LoVo (cell line): ENCODE results near the gene SYNGR1.
"Not testable (repeated sequence)": the region's sequence is repeated elsewhere in the genome, so short reads cannot be mapped to it uniquely, and the experiment has no call there.

Experiments used
- DNase-seq: peaks from one replicate; pipeline ENCODE4 v3.0.0-alpha.2; 2016; ENCODE audit warnings: low spot score

SYNGR1 gene

GRCh38 chr22:39409516-39410029, 59.8 kb downstream of the SYNGR1 start:
- DNase-seq, result no peak

GRCh38 chr22:39410264-39410663, 60.5 kb downstream of the SYNGR1 start:
- no peak for DNase-seq

DNA sequence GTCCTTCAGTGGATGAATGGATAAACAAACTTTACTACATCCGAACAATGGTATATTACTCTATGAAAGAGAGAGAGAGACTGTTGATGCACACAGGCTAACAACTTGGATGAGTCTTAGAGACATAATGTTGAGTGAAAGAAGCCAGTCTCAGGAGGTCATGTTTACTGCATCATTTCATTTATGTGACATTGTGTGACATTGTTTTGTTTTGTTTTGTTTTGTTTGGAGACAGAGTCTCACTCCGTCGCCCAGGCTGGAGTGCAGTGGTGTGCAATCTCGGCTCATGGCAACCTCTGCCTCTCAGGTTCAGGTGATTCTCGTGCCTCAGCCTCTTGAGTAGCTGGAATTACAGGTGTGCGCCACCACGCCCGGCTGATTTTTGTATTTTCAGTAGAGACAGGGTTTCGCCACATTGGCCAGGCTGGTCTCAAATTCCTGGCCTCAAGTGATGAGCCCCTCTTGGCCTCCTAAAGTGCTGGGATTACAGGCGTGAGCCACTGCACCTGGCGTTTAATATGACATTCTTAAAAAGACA, 62.1 kb downstream of the SYNGR1 start:
- not testable (repeated sequence) for DNase-seq

DNA sequence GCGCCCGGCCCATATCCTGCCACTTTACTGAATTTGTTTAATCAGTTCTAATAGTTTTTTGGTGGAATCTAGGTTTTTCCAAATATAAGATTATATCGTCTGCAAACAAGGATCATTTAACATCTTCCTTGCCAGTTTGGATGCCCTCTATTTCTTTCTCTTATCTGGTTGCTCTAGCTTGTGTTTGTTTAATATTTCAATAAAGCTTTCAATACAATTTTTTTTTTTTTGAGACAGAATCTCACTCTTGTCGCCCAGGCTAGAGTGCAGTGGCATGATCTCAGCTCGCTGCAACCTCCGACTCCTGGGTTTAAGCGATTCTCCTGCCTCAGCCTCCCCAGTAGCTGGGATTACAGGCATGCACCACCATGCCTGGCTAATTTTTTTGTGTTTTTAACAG, 63.4 kb downstream of the SYNGR1 start:
- not testable (repeated sequence) for DNase-seq

DNA sequence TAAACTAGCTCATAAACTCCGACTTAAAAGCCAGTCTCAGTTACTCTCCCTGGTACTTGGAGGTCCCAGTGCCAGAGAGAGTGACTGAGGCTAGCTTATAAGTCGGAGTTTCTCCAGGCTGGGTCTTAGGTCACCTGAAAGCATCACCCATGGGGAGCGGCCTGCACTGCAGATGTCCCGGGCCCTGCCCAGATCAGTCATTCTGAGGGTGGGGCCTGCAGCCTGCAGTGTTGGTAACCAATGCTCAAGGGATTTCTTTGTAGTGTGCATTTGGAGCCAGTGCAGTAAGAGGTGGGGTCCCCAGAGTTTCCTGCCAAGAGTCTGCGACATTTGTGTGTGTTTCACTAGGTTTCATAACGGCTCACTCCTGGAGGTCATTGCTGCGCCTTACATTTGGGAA, 64.6 kb downstream of the SYNGR1 start:
- DNase-seq, result no peak

GRCh38 chr22:39414886-39415285, 65.1 kb downstream of the SYNGR1 start:
- DNase-seq, result no peak

DNA sequence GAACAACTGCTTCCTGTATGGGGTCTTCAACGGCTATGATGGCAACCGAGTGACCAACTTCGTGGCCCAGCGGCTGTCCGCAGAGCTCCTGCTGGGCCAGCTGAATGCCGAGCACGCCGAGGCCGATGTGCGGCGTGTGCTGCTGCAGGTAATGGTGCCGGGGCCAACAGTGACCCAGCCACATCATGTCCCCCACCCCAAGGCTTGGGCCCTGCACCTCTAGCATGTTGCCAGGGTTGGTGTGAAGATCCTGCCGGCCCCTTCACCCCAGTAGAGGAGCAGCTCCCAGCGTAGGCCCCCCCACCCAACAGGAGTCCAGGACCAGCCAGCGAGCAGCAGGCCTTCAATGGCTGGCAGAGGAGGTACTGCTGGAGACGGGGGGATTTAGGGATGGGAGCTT, 65.7 kb downstream of the SYNGR1 start:
- DNase-seq, result no peak

GRCh38 chr22:39416319-39416718, 66.5 kb downstream of the SYNGR1 start:
- DNase-seq, result no peak

DNA sequence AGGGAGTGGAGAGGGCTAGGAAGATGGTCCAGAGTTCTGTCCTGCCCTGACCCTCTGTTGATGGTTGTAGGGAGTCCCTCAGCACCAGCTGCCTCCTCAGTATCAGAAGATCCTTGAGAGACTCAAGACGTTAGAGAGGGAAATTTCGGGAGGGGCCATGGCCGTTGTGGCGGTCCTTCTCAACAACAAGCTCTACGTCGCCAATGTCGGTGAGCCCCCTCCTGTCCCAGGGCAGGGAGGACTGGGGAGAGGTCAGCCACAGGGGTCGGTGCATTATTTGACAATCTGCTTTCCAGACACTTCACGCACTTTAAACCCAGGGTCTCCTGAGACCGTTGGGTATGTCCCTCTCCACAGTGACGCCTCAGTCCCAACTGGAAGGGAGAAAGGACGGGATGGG, 67.8 kb downstream of the SYNGR1 start:
- no peak for DNase-seq

DNA sequence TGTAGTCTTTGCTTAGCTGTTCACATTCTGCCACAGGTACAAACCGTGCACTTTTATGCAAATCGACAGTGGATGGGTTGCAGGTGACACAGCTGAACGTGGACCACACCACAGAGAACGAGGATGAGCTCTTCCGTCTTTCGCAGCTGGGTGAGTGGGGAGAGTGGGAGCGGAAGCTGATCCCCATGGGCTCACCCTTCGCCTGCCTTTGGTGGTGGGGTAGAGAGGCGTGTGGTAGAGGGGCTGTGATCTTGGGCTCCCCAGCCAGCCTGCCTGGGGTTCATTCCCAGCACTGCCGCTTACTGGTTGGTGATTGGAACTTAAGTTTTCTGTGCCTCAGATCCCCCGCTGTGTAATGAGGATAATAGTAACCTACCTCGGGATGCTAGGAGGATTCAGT, 68.9 kb downstream of the SYNGR1 start:
- no peak for DNase-seq

GRCh38 chr22:39419096-39419495, 69.3 kb downstream of the SYNGR1 start:
- DNase-seq, result no peak

- DNase-seq, result no peak
These were observed 70.1 kb downstream of the SYNGR1 start for GRCh38 chr22:39419911-39420310.

- DNase-seq, result no peak
These were observed 71.9 kb downstream of the SYNGR1 start for GRCh38 chr22:39421691-39422090.

- no peak for DNase-seq
These were observed 72.3 kb downstream of the SYNGR1 start for GRCh38 chr22:39422101-39422500.

GRCh38 chr22:39422721-39423120, 72.9 kb downstream of the SYNGR1 start:
- DNase-seq, result no peak

GRCh38 chr22:39423976-39424375, 74.2 kb downstream of the SYNGR1 start:
- no peak for DNase-seq

- DNase-seq, result no peak
These were observed 76.7 kb downstream of the SYNGR1 start for GRCh38 chr22:39426380-39427043.

DNA sequence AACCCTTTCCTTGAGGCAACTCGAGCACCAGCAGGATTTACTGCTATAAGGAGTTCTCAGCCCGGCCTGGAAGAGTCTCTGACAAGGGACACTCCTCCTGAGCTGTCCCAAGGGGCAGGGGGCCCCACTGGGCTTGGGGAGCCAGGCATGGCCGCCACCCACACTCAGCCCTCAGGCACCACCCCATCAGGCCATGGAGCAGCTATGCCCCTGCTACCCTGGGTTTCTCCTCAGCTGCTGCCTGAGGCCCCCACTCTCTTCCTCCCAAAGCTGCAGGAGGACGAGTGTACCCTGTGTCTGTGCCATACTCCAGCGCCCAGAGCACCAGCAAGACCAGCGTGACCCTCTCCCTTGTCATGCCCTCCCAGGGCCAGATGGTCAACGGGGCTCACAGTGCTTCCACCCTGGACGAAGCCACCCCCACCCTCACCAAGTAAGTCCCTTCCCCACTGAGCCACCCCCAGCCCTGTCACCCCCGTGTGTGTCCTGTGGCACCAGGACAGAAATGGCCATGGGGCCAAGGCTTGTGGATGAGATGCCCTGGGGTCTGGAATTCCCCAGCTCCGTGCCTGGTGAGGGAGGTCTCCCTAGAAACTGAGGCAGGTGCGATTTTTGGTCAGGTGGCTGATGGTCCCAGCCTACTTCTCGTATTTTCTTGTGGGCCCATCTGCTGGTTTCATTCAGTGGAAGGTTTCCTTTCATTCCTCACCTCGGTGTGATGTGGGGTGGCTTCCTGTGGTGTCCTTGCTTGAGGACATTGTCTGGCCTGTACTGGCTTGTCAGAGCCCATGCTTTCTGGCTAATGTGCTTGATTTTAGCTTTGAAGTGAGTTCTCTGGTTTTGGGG, 78.2 kb downstream of the SYNGR1 start:
- DNase-seq, result no peak

DNA sequence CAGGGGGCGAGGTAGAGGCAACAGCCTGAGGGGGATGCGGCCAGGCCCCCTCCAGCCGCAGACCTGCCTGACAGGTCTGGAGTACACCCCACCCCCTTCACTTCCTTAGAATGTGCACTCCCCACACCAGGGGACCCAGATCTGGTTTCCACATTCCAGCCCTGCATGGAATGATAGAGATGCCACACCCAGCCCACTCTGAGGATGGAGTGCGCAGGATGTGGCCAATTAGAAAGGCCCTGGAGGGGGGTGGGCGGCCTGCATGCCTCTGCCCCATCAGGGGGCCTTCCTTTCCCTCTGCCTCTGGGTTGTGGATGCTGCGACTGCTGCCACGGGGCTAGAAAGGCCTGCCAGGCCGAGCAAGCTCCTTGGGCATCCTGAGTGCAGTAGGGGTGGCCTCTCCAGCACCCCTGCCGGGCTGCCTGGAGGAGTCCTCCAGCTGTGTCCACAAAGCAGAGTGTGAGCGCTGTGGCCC, 78.8 kb downstream of the SYNGR1 start:
- DNase-seq, result no peak

DNA sequence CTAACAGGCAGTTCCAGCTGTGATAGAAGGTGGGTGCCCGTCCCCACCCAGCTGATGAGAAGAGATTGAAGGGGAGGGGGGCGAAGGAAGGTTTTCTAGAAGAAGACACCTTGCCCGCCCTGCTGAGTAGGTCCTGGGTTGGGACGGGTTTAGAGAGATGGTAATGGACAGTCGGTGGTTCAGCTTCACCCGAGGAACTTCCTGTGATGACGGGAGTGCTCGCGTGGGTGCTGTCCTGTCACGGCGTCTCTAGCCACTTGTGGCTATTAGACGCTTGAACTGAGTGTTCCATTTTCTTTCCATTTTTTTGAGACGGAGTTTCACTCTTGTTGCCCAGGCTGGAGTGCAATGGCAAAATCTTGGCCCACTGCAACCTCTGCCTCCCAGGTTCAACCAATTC, 79.4 kb downstream of the SYNGR1 start:
- DNase-seq, result no peak

GRCh38 chr22:39429916-39430575, 80.3 kb downstream of the SYNGR1 start:
- DNase-seq, result no peak

GRCh38 chr22:39430576-39431150, 80.9 kb downstream of the SYNGR1 start:
- DNase-seq, result no peak
